IMR-90 (cell line): ENCODE data around the gene CBX5. TPM values are rescaled to one million over a fixed set of nuclear protein-coding genes. Genes with fewer than 3 reads are reported as not detected.

Source experiments
- ATAC-seq: fragments of 200-7000 bp; cut with Tn5 transposase; 2 replicates; pipeline ENCODE4 v1.9.1; 2020; ENCODE audit warnings: low read depth, mild to moderate bottlenecking, moderate library complexity
- BruUV-seq: library from RNA; stranded (reverse); fragments of 400-500 nt; replicated peaks from 2 replicates; lab custom pipeline; 2021; lab: Mats Ljungman, UMichigan
- CTCF ChIA-PET: fragments of 300-600 bp; formaldehyde crosslinking; extraction: SDS; loops from one replicate; lab custom pipeline; 2021; ENCODE audit warnings: antibody characterized with exemption; lab: Yijun Ruan, JAX
- POLR2A ChIA-PET: fragments of 300-600 bp; sonication (Branson Sonifier 250); formaldehyde crosslinking; loops from one replicate; lab custom pipeline; 2022; ENCODE audit warnings: antibody characterized with exemption; ENCODE audit not compliant: unreplicated experiment; lab: Charles Lee
- DNase-seq: peaks from one replicate; pipeline ENCODE4 v3.0.0; 2013
- H2AFZ ChIP-seq: replicated peaks from 2 replicates; pipeline ENCODE3; 2013; ENCODE audit warnings: low read length, mild to moderate bottlenecking; ENCODE audit not compliant: poor library complexity
- H2AK5ac ChIP-seq: 2 replicates; pipeline ENCODE4 v1.6.1; 2013; ENCODE audit warnings: low read depth, low read length, inconsistent platforms
- H2AK9ac ChIP-seq: replicated peaks from 2 replicates; pipeline ENCODE3; 2013; ENCODE audit warnings: mild to moderate bottlenecking, low read depth, low read length, moderate library complexity; ENCODE audit not compliant: poor library complexity
- H2BK120ac ChIP-seq: 2 replicates; pipeline ENCODE4 v1.6.1; 2013; ENCODE audit warnings: low read depth, low read length, inconsistent platforms
- H2BK15ac ChIP-seq: 3 replicates; pipeline ENCODE4 v1.6.1; 2013; ENCODE audit warnings: low read depth, low read length, inconsistent platforms
- H2BK20ac ChIP-seq: 2 replicates; pipeline ENCODE4 v1.6.1; 2013; ENCODE audit warnings: low read depth, mild to moderate bottlenecking, inconsistent platforms, low read length, moderate library complexity
- H2BK5ac ChIP-seq: 2 replicates; pipeline ENCODE4 v1.6.1; 2013; ENCODE audit warnings: mild to moderate bottlenecking, low read depth, low read length, inconsistent platforms; ENCODE audit not compliant: poor library complexity, severe bottlenecking
- H3K14ac ChIP-seq: replicated peaks from 2 replicates; pipeline ENCODE4 v1.6.1; 2013; ENCODE audit warnings: low read depth, low read length, inconsistent platforms
- H3K18ac ChIP-seq: 2 replicates; pipeline ENCODE4 v1.6.1; 2013; ENCODE audit warnings: low read depth, low read length, control low read depth
- H3K23ac ChIP-seq: 2 replicates; pipeline ENCODE4 v1.6.1; 2013; ENCODE audit warnings: low read depth, low read length, inconsistent platforms
- H3K27ac ChIP-seq: 2 replicates; pipeline ENCODE4 v1.5.1; 2013; ENCODE audit warnings: mild to moderate bottlenecking, control low read depth, low read length; ENCODE audit not compliant: insufficient read depth
- H3K27me3 ChIP-seq: 2 replicates; pipeline ENCODE4 v1.6.1; 2013; ENCODE audit warnings: low read length; ENCODE audit not compliant: control insufficient read depth, insufficient read depth
- H3K36me3 ChIP-seq: 2 replicates; pipeline ENCODE4 v1.6.1; 2013; ENCODE audit warnings: low read length, mixed read lengths; ENCODE audit not compliant: control insufficient read depth, insufficient read depth
- H3K4ac ChIP-seq: 2 replicates; pipeline ENCODE4 v1.6.1; 2013; ENCODE audit warnings: low read depth, low read length, inconsistent platforms
- H3K4me1 ChIP-seq: 2 replicates; pipeline ENCODE4 v1.6.1; 2013; ENCODE audit warnings: low read length, mixed read lengths; ENCODE audit not compliant: control insufficient read depth, insufficient read depth
- H3K4me2 ChIP-seq: 2 replicates; pipeline ENCODE4 v1.6.1; 2013; ENCODE audit warnings: low read depth, mild to moderate bottlenecking, control low read depth, low read length, moderate library complexity
- H3K4me3 ChIP-seq: 2 replicates; pipeline ENCODE4 v1.5.1; 2013; ENCODE audit warnings: low read depth, mild to moderate bottlenecking, control low read depth, low read length, moderate library complexity; ENCODE audit not compliant: insufficient read depth
- H3K56ac ChIP-seq: 2 replicates; pipeline ENCODE4 v1.6.1; 2013; ENCODE audit warnings: low read length, inconsistent platforms; ENCODE audit not compliant: insufficient read depth; ENCODE audit errors: extremely low read depth
- H3K79me1 ChIP-seq, 2 experiments: 2 replicates each; pipeline ENCODE4 v1.6.1; 2013; ENCODE audit warnings: low read length in 2 of 2, inconsistent platforms in 1 of 2, low read depth in 1 of 2
- H3K9ac ChIP-seq: 2 replicates; pipeline ENCODE4 v1.6.1; 2013; ENCODE audit warnings: low read depth, low read length, control low read depth
- H3K9me1 ChIP-seq: 2 replicates; pipeline ENCODE4 v1.6.1; 2013; ENCODE audit warnings: low read length, inconsistent platforms; ENCODE audit not compliant: insufficient read depth
- H3K9me3 ChIP-seq: 2 replicates; pipeline ENCODE4 v1.6.1; 2013; ENCODE audit warnings: low read length; ENCODE audit not compliant: control insufficient read depth, insufficient read depth
- H4K20me1 ChIP-seq: 2 replicates; pipeline ENCODE4 v1.6.1; 2013; ENCODE audit warnings: low read length, inconsistent platforms; ENCODE audit not compliant: insufficient read depth
- H4K5ac ChIP-seq: 2 replicates; pipeline ENCODE4 v1.6.1; 2013; ENCODE audit warnings: mild to moderate bottlenecking, low read depth, low read length, control low read depth
- H4K8ac ChIP-seq, 2 experiments: 2 replicates each; pipeline ENCODE4 v1.6.1; 2013; ENCODE audit warnings: low read depth in 2 of 2, low read length in 2 of 2, control low read depth in 1 of 2, inconsistent platforms in 1 of 2
- H4K91ac ChIP-seq: 2 replicates; pipeline ENCODE4 v1.6.1; 2013; ENCODE audit warnings: low read depth, low read length, inconsistent platforms; ENCODE audit not compliant: insufficient read depth
- BHLHE40 ChIP-seq: fragments of 150-350 bp; IDR thresholded peaks from 2 replicates; pipeline ENCODE4 v1.6.1; 2016; ENCODE audit warnings: mild to moderate bottlenecking, low read depth, low read length
- CHD1 ChIP-seq: IDR thresholded peaks from 2 replicates; pipeline ENCODE4 v1.6.1; 2012; ENCODE audit warnings: low read depth, low read length, improper control_type of control experiment
- CTCF ChIP-seq: conservative IDR thresholded peaks from 2 replicates; pipeline ENCODE4 v1.5.1; 2012; ENCODE audit warnings: mild to moderate bottlenecking, low read depth, low read length, improper control_type of control experiment
- ELK1 ChIP-seq: fragments of 150-350 bp; IDR thresholded peaks from 2 replicates; pipeline ENCODE4 v1.6.1; 2016; ENCODE audit warnings: low read depth, mild to moderate bottlenecking, low read length, moderate library complexity, borderline replicate concordance
- FOS ChIP-seq: fragments of 150-350 bp; IDR thresholded peaks from 2 replicates; pipeline ENCODE4 v1.6.1; 2016; ENCODE audit warnings: low read depth, low read length
- MAFK ChIP-seq: IDR thresholded peaks from 2 replicates; pipeline ENCODE4 v1.6.1; 2012; ENCODE audit warnings: low read depth, low read length, improper control_type of control experiment
- MAZ ChIP-seq: IDR thresholded peaks from 2 replicates; pipeline ENCODE4 v1.6.1; 2012; ENCODE audit warnings: low read depth, mild to moderate bottlenecking, low read length, improper control_type of control experiment, moderate library complexity, borderline replicate concordance
- MXI1 ChIP-seq: IDR thresholded peaks from 2 replicates; pipeline ENCODE4 v1.6.1; 2012; ENCODE audit warnings: low read depth, mild to moderate bottlenecking, low read length, moderate library complexity, borderline replicate concordance
- NFE2L2 ChIP-seq: fragments of 150-350 bp; IDR thresholded peaks from 2 replicates; pipeline ENCODE4 v1.6.1; 2016; ENCODE audit warnings: low read depth, mild to moderate bottlenecking, low read length
- POLR2A ChIP-seq: IDR thresholded peaks from 2 replicates; pipeline ENCODE4 v1.6.1; 2012; ENCODE audit warnings: mild to moderate bottlenecking, low read depth, low read length
- RAD21 ChIP-seq: IDR thresholded peaks from 2 replicates; pipeline ENCODE4 v1.6.1; 2012; ENCODE audit warnings: low read length, improper control_type of control experiment
- RCOR1 ChIP-seq: IDR thresholded peaks from 2 replicates; pipeline ENCODE4 v1.6.1; 2012; ENCODE audit warnings: mild to moderate bottlenecking, low read length, improper control_type of control experiment; ENCODE audit not compliant: insufficient replicate concordance
- SMC3 ChIP-seq: fragments of 150-350 bp; IDR thresholded peaks from 2 replicates; pipeline ENCODE4 v1.6.1; 2016; ENCODE audit warnings: low read depth, mild to moderate bottlenecking, antibody characterized with exemption, low read length, moderate library complexity
- USF2 ChIP-seq: fragments of 150-350 bp; IDR thresholded peaks from 2 replicates; pipeline ENCODE4 v1.6.1; 2017; ENCODE audit warnings: mild to moderate bottlenecking, antibody characterized with exemption, low read length, low read depth
- WGBS, 2 experiments: methylation state at CpG; one replicate each; pipeline versions ENCODE4 v1.1.5 to v1.1.7; 2013; ENCODE audit warnings: missing lambda C conversion rate in 2 of 2; ENCODE audit not compliant: insufficient read length in 1 of 2; ENCODE audit errors: extremely low coverage in 2 of 2; 5-methylcytosine and 5-hydroxymethylcytosine counted together
- dilution Hi-C: fragments of 300-500 bp; cut with HindIII; formaldehyde crosslinking; loops from one replicate; pipeline ENCODE4 v1.14.3; 2018; ENCODE audit warnings: low sequenced_read_pairs; ENCODE audit not compliant: unreplicated experiment
- in situ Hi-C: fragments of 300-500 bp; cut with MboI; formaldehyde crosslinking; loops from 3 replicates; pipeline ENCODE4 v1.14.3; 2019; ENCODE audit warnings: low sequenced_read_pairs, inconsistent platforms, mixed read lengths
- intact Hi-C: fragments of 100-400 bp; cut with micrococcal nuclease; formaldehyde crosslinking; loops from 2 replicates; pipeline ENCODE4 v1.10.0; 2022
- polyA plus RNA-seq, 3 experiments: library from polyadenylated mRNA; depleted of rRNA; stranded (reverse); fragments of >200 nt; gene quantifications; 2 replicates each; pipeline ENCODE4 v1.2.3, GENCODE V29; 2012; ENCODE audit warnings: low replicate concordance in 1 of 3
- total RNA-seq: library from RNA; depleted of rRNA; stranded (reverse); fragments of >200 nt; gene quantifications from 2 replicates; pipeline ENCODE4 v1.2.3, GENCODE V29; 2012

The CBX5 gene
- total and polyA plus RNA-seq, 2 of the 4 experiments (the other 2 are of a cell fraction), result 18.0 to 40.9 TPM

- no peak overlapping the region for H4K91ac ChIP-seq
- H2BK5ac ChIP-seq, result no peak overlapping the region
- no peaks in the 10 kb centered on the region for H3K4me1 ChIP-seq
- H3K36me3 ChIP-seq, result peaks cover 42% of the 10 kb centered on the region
- dilution Hi-C loops (no loop called here), intact Hi-C loops (loop anchor here (1.0 to 5.0 kb wide), 2 partner anchors 33 to 83 kb away; no protein-coding TSS in a partner anchor), in situ Hi-C loops (no loop called here)
- H2BK15ac ChIP-seq, result no peak overlapping the region
- no peak overlapping the region for H3K14ac ChIP-seq
- peaks cover 86% of the 10 kb centered on the region for H4K20me1 ChIP-seq
- no peak overlapping the region for H2BK120ac ChIP-seq
- no peaks in the 10 kb centered on the region for H3K9me1 ChIP-seq
- POLR2A ChIA-PET, result no interaction called here
- no peak overlapping the region for H3K27ac ChIP-seq
- H2AFZ ChIP-seq, result no peak overlapping the region
- peak overlapping the region; percentile 7; the same call in 1 of the 2 replicates for H3K23ac ChIP-seq
- no peak overlapping the region for H4K8ac ChIP-seq
- peaks cover 12 to 35% of the 10 kb centered on the region in 2 experiments for H3K79me1 ChIP-seq
- WGBS, 2 experiments, result 100% methylated on average over 1 of the region's 5 CpGs; no CpG with 5 or more reads in 1 of the 2 experiments
- H3K56ac ChIP-seq, result no peak overlapping the region
- H2BK20ac ChIP-seq, result no peak overlapping the region
- H3K9me3 ChIP-seq, result no peaks in the 10 kb centered on the region
- ATAC-seq (no peak), DNase-seq (no peak)
- H3K4ac ChIP-seq, result no peak overlapping the region
- CTCF ChIA-PET, result interaction anchor here (0.6 to 0.9 kb wide), 3 partner anchors 39 to 66 kb away, joined by 3 to 4 read pairs (median 4); partner anchors contain the start of gene COPZ1
- H2AK5ac ChIP-seq, result no peak overlapping the region
- peak overlapping the region; percentile 55; the same call in 1 of the 2 replicates for H3K9ac ChIP-seq
- H3K4me3 ChIP-seq, result no peak overlapping the region
- no peak overlapping the region for H2AK9ac ChIP-seq
- no TSS peak for BruUV-seq
- no peaks in the 10 kb centered on the region for H3K27me3 ChIP-seq
- no peak overlapping the region for H3K18ac ChIP-seq
- H4K5ac ChIP-seq, result no peak overlapping the region
- H3K4me2 ChIP-seq, result no peak overlapping the region
- TF ChIP-seq CTCF, result peak; percentile 41
- no peak for TF ChIP-seq CHD1
- TF ChIP-seq MAFK, result no peak
- peak; percentile 29 for TF ChIP-seq RAD21
- no peak for TF ChIP-seq BHLHE40
- no peak for TF ChIP-seq NFE2L2
- TF ChIP-seq MXI1, result no peak
- TF ChIP-seq RCOR1, result no peak
- TF ChIP-seq POLR2A, result no peak
- TF ChIP-seq FOS, result no peak
- TF ChIP-seq SMC3, result peak; percentile 40
- no peak for TF ChIP-seq MAZ
- TF ChIP-seq USF2, result no peak
- TF ChIP-seq ELK1, result no peak
Measured at GRCh38 chr12:54285150-54286041, 5.5 kb upstream of the CBX5 start.
